Effector CD4-positive, alpha-beta T cell (primary cell): ENCODE measurements around the gene C10orf71.

Experiments used
- DNase-seq: peaks from one replicate; pipeline ENCODE4 v3.0.0-alpha.2; 2020

Gene C10orf71

GRCh38 chr10:49347827-49348226, 48.9 kb downstream of the C10orf71 start:
- DNase-seq = no peak

GRCh38 chr10:49348593-49348992, 49.6 kb downstream of the C10orf71 start:
- DNase-seq = no peak

GRCh38 chr10:49349390-49349789, 50.4 kb downstream of the C10orf71 start:
- no peak for DNase-seq

GRCh38 chr10:49350138-49350537, 51.2 kb downstream of the C10orf71 start:
- DNase-seq = no peak

- no peak for DNase-seq
Measured at GRCh38 chr10:49350846-49351532, 52.0 kb downstream of the C10orf71 start.

GRCh38 chr10:49351669-49352068, 52.7 kb downstream of the C10orf71 start:
- DNase-seq = no peak

- DNase-seq = no peak
Measured at GRCh38 chr10:49352323-49352722, 53.4 kb downstream of the C10orf71 start.

- no peak for DNase-seq
Measured at GRCh38 chr10:49353026-49353894, 54.3 kb downstream of the C10orf71 start.

- DNase-seq = no peak
Measured at GRCh38 chr10:49353895-49354566, 55.1 kb downstream of the C10orf71 start.

- no peak for DNase-seq
Measured at GRCh38 chr10:49354593-49354992, 55.6 kb downstream of the C10orf71 start.

GRCh38 chr10:49355221-49355620, 56.3 kb downstream of the C10orf71 start:
- no peak for DNase-seq

GRCh38 chr10:49356181-49356580, 57.2 kb downstream of the C10orf71 start:
- no peak for DNase-seq

- no peak for DNase-seq
Measured at GRCh38 chr10:49356944-49357343, 58.0 kb downstream of the C10orf71 start.

GRCh38 chr10:49357910-49358309, 58.9 kb downstream of the C10orf71 start:
- DNase-seq = no peak

GRCh38 chr10:49359349-49360270, 60.6 kb downstream of the C10orf71 start:
- no peak for DNase-seq

GRCh38 chr10:49360271-49361177, 61.6 kb downstream of the C10orf71 start:
- no peak for DNase-seq

GRCh38 chr10:49361178-49361554, 62.2 kb downstream of the C10orf71 start:
- no peak for DNase-seq

GRCh38 chr10:49361735-49362568, 63.0 kb downstream of the C10orf71 start:
- DNase-seq = no peak

- DNase-seq = no peak
Measured at GRCh38 chr10:49362596-49363260, 63.8 kb downstream of the C10orf71 start.
